Measurements from ENCODE around the gene WDHD1.
A peak's percentile ranks its signal among the peaks of the same experiment; 100 is the strongest.
"Not testable (repeated sequence)": the region's sequence is repeated elsewhere in the genome, so short reads cannot be mapped to it uniquely, and the experiment has no call there.

WDHD1 gene

GRCh38 chr14:55026793-55027561, at the start of gene WDHD1, which contains the start of gene SOCS4:
Gene WDHD1 (minus strand): TSS chr14:55027099. CDS start chr14:55026787, 312 bp downstream.
Gene SOCS4 (plus strand): TSS chr14:55027236. CDS start chr14:55043042, 15,806 bp downstream.
- DNase-seq (ENCODE audit: low read depth in 2 of 2), result peak; percentile 63 to 65

- no peak for DNase-seq (ENCODE audit: low read depth in 2 of 2)
Measured at GRCh38 chr14:55075628-55076175, 48.8 kb upstream of the WDHD1 start.

GRCh38 chr14:55074662-55075061, 47.8 kb upstream of the WDHD1 start:
- no peak for DNase-seq (ENCODE audit: low read depth in 2 of 2)

- peak; percentile 54 to 58 for DNase-seq (ENCODE audit: low read depth in 2 of 2)
Measured at GRCh38 chr14:55073856-55074255, 47.0 kb upstream of the WDHD1 start.

- DNase-seq (ENCODE audit: low read depth in 2 of 2), result no peak
Measured at GRCh38 chr14:55071870-55072640, 45.2 kb upstream of the WDHD1 start.

- no peak for DNase-seq (ENCODE audit: low read depth in 2 of 2)
Measured at GRCh38 chr14:55070981-55071411, 44.1 kb upstream of the WDHD1 start.

- no peak for DNase-seq (ENCODE audit: low read depth in 2 of 2)
Measured at GRCh38 chr14:55066223-55066622, 39.3 kb upstream of the WDHD1 start.

- no peak for DNase-seq (ENCODE audit: low read depth in 2 of 2)
Measured at GRCh38 chr14:55065411-55065810, 38.5 kb upstream of the WDHD1 start.

- not testable (repeated sequence) for DNase-seq (ENCODE audit: low read depth in 2 of 2)
Measured at GRCh38 chr14:55064896-55065295, 38.0 kb upstream of the WDHD1 start.

GRCh38 chr14:55062517-55063351, 35.8 kb upstream of the WDHD1 start:
- no peak for DNase-seq (ENCODE audit: low read depth in 2 of 2)

GRCh38 chr14:55059333-55059732, 32.4 kb upstream of the WDHD1 start:
- no peak for DNase-seq (ENCODE audit: low read depth in 2 of 2)

- no peak for DNase-seq (ENCODE audit: low read depth in 2 of 2)
Measured at GRCh38 chr14:55057919-55058318, 31.0 kb upstream of the WDHD1 start.

GRCh38 chr14:55054098-55054497, 27.2 kb upstream of the WDHD1 start:
- no peak for DNase-seq (ENCODE audit: low read depth in 2 of 2)

GRCh38 chr14:55053500-55053899, 26.6 kb upstream of the WDHD1 start:
- no peak for DNase-seq (ENCODE audit: low read depth in 2 of 2)

- no peak for DNase-seq (ENCODE audit: low read depth in 2 of 2)
Measured at GRCh38 chr14:55053018-55053417, 26.1 kb upstream of the WDHD1 start.

GRCh38 chr14:55052269-55052930, 25.5 kb upstream of the WDHD1 start:
- no peak for DNase-seq (ENCODE audit: low read depth in 2 of 2)

GRCh38 chr14:55051423-55052268, 24.7 kb upstream of the WDHD1 start, which contains the start of gene MAPK1IP1L:
Gene MAPK1IP1L (plus strand): TSS chr14:55051647. CDS start chr14:55061684, 10,037 bp downstream.
- peak; percentile 81 to 85 for DNase-seq (ENCODE audit: low read depth in 2 of 2)

GRCh38 chr14:55051165-55051422, 24.2 kb upstream of the WDHD1 start:
- DNase-seq (ENCODE audit: low read depth in 2 of 2), result no peak

GRCh38 chr14:55048900-55049436, 22.1 kb upstream of the WDHD1 start:
- no peak for DNase-seq (ENCODE audit: low read depth in 2 of 2)

Measured in fibroblast of skin of left biceps (primary cell).